ENCODE measurements around the gene TRIM22. TPM values are rescaled to one million over a fixed set of nuclear protein-coding genes. Genes with fewer than 3 reads are reported as not detected.
A peak's percentile ranks its signal among the peaks of the same experiment; 100 is the strongest.

The TRIM22 gene
- total RNA-seq, 1 donor from 2014 or later, result 167 TPM

DNA sequence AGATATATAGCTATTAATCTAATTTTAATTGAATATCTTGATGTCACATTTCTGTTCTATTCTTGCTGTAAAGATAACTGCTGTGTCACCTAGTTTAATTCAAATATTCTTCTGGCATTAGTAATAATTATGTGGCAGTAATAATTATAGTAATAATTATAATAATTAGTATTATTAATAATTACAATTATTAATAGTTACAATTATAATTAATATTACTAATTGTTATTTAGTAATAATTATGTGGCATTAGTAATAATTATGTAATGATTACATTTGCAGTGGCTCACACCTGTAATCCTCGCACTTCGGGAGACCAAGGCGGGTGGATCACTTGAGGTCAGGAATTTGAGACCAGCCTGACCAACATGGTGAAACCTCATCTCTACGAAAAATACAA, 3.2 kb upstream of the TRIM22 start:
- Histone ChIP-seq H3K4me2 (ENCODE audit: low read length) (no peak overlapping the region), H3K79me2 (ENCODE audit: insufficient read depth, low read length) (peaks cover 31% of the 10 kb centered on the region), H3K27me3 (ENCODE audit: insufficient read depth, low read length) (no peaks in the 10 kb centered on the region), H3K36me3 (ENCODE audit: insufficient read depth, low read length) (no peaks in the 10 kb centered on the region), H3K9ac (ENCODE audit: low read length) (no peak overlapping the region), H3K4me3 (ENCODE audit: insufficient read depth, low read depth, low read length) (no peak overlapping the region), H3K27ac (ENCODE audit: low read depth, low read length) (no peak overlapping the region), H2AFZ (ENCODE audit: low read depth, low read length) (no peak overlapping the region), H3K4me1 (ENCODE audit: insufficient read depth, low read length) (peaks cover 27% of the 10 kb centered on the region), H4K20me1 (ENCODE audit: insufficient read depth, low read length) (no peaks in the 10 kb centered on the region), H3K9me3 (ENCODE audit: insufficient read depth, low read depth, low read length) (no peaks in the 10 kb centered on the region)
- no peak for FAIRE-seq
- no peak for DNase-seq (ENCODE audit: low read depth)
- Mint-ChIP-seq H3K36me3 (ENCODE audit: low read depth, unreplicated experiment) (peaks cover 10% of the 10 kb centered on the region), H3K27ac (ENCODE audit: unreplicated experiment) (no peak overlapping the region), H3K27me3 (ENCODE audit: low read depth, unreplicated experiment) (no peaks in the 10 kb centered on the region), H3K9me3 (ENCODE audit: unreplicated experiment) (peaks cover 6% of the 10 kb centered on the region), H3K4me3 (ENCODE audit: unreplicated experiment) (no peak overlapping the region), H3K4me1 (ENCODE audit: low read depth, unreplicated experiment) (peaks cover 21% of the 10 kb centered on the region)
- TF ChIP-seq, protein P1, sequence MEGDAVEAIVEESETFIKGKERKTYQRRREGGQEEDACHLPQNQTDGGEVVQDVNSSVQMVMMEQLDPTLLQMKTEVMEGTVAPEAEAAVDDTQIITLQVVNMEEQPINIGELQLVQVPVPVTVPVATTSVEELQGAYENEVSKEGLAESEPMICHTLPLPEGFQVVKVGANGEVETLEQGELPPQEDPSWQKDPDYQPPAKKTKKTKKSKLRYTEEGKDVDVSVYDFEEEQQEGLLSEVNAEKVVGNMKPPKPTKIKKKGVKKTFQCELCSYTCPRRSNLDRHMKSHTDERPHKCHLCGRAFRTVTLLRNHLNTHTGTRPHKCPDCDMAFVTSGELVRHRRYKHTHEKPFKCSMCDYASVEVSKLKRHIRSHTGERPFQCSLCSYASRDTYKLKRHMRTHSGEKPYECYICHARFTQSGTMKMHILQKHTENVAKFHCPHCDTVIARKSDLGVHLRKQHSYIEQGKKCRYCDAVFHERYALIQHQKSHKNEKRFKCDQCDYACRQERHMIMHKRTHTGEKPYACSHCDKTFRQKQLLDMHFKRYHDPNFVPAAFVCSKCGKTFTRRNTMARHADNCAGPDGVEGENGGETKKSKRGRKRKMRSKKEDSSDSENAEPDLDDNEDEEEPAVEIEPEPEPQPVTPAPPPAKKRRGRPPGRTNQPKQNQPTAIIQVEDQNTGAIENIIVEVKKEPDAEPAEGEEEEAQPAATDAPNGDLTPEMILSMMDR (IDR thresholded peaks at IDR 0.05; ENCODE audit: insufficient read depth, low read depth, low read length), result no peak
- no peak for TF ChIP-seq EZH2 (IDR thresholded peaks at IDR 0.05; ENCODE audit: insufficient read depth, low read length)

DNA sequence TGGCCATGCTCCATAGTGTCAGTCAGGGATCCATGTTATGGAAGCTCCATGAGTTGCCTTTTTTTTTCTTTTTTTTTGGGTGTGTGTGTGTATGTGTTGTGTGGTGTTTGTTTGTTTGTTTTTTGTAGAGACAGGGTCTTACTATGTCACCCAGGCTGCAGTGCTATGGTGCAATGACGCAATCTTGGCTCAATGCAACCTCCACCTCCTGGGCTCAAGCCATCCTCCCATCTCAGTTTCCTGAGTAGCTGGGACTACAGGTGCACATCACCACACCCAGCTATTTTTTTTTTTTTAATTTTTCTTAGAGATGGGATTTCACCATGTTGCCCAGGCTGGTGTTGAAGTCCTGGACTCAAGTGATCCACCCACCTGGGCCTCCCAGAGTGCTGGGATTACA, 1.1 kb upstream of the TRIM22 start:
- H3K4me1 ChIP-seq (ENCODE audit: insufficient read depth, low read length), result peaks cover 27% of the 10 kb centered on the region
- no peaks in the 10 kb centered on the region for H3K27me3 ChIP-seq (ENCODE audit: insufficient read depth, low read length)
- TF ChIP-seq, protein P1 (IDR thresholded peaks at IDR 0.05; ENCODE audit: insufficient read depth, low read depth, low read length), result no peak
- no peak for TF ChIP-seq EZH2 (IDR thresholded peaks at IDR 0.05; ENCODE audit: insufficient read depth, low read length)
- no peaks in the 10 kb centered on the region for H3K9me3 ChIP-seq (ENCODE audit: insufficient read depth, low read depth, low read length)
- H3K27ac Mint-ChIP-seq (ENCODE audit: unreplicated experiment), result peak overlapping the region; percentile 43
- peaks cover 23% of the 10 kb centered on the region for H3K79me2 ChIP-seq (ENCODE audit: insufficient read depth, low read length)
- H2AFZ ChIP-seq (ENCODE audit: low read depth, low read length), result no peak overlapping the region
- peaks cover 4% of the 10 kb centered on the region for H3K9me3 Mint-ChIP-seq (ENCODE audit: unreplicated experiment)
- peak overlapping the region; percentile 11 for H3K4me3 Mint-ChIP-seq (ENCODE audit: unreplicated experiment)
- peaks cover 10% of the 10 kb centered on the region for H3K36me3 Mint-ChIP-seq (ENCODE audit: low read depth, unreplicated experiment)
- no peaks in the 10 kb centered on the region for H3K36me3 ChIP-seq (ENCODE audit: insufficient read depth, low read length)
- DNase-seq (ENCODE audit: low read depth) (no peak), FAIRE-seq (no peak)
- no peak overlapping the region for H3K9ac ChIP-seq (ENCODE audit: low read length)
- H4K20me1 ChIP-seq (ENCODE audit: insufficient read depth, low read length), result no peaks in the 10 kb centered on the region
- H3K4me2 ChIP-seq (ENCODE audit: low read length), result no peak overlapping the region
- peaks cover 25% of the 10 kb centered on the region for H3K4me1 Mint-ChIP-seq (ENCODE audit: low read depth, unreplicated experiment)
- H3K4me3 ChIP-seq (ENCODE audit: insufficient read depth, low read depth, low read length), result no peak overlapping the region
- H3K27me3 Mint-ChIP-seq (ENCODE audit: low read depth, unreplicated experiment), result no peaks in the 10 kb centered on the region
- H3K27ac ChIP-seq (ENCODE audit: low read depth, low read length), result no peak overlapping the region

DNA sequence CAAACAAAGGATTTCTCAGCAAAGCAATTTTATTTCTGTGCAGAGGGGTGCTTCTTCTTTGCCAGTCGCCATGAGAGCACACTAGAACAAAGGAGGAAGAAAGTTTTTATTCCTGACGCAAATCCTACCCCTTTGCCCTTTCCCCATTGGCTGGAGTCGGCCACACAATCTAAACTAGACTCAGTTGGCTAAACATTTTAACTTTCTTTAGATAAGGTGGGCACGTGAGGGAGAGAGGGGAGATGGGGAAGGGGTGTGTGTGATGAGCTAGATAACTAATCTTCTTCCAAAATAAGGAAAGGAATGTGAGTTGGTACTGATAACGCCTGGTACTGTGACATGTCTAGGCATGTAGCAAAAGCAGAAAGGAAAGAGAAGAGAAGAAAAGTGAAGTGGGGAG, 626 bp downstream of the TRIM22 start:
- Histone ChIP-seq H4K20me1 (ENCODE audit: insufficient read depth, low read length) (no peaks in the 10 kb centered on the region), H3K27me3 (ENCODE audit: insufficient read depth, low read length) (no peaks in the 10 kb centered on the region), H3K9me3 (ENCODE audit: insufficient read depth, low read depth, low read length) (no peaks in the 10 kb centered on the region), H3K4me2 (ENCODE audit: low read length) (peak overlapping the region; percentile 84), H3K36me3 (ENCODE audit: insufficient read depth, low read length) (no peaks in the 10 kb centered on the region), H3K27ac (ENCODE audit: low read depth, low read length) (peak overlapping the region; percentile 83), H2AFZ (ENCODE audit: low read depth, low read length) (peak overlapping the region; percentile 50), H3K4me1 (ENCODE audit: insufficient read depth, low read length) (peaks cover 18% of the 10 kb centered on the region), H3K4me3 (ENCODE audit: insufficient read depth, low read depth, low read length) (peak overlapping the region; percentile 58), H3K9ac (ENCODE audit: low read length) (peak overlapping the region; percentile 83), H3K79me2 (ENCODE audit: insufficient read depth, low read length) (peaks cover 13% of the 10 kb centered on the region)
- FAIRE-seq (peak; percentile 13), DNase-seq (ENCODE audit: low read depth) (peak; percentile 28)
- peak overlapping the region; percentile 98 for H3K27ac Mint-ChIP-seq (ENCODE audit: unreplicated experiment)
- peak overlapping the region; percentile 90 for H3K4me3 Mint-ChIP-seq (ENCODE audit: unreplicated experiment)
- TF ChIP-seq, protein P1 (IDR thresholded peaks at IDR 0.05; ENCODE audit: insufficient read depth, low read depth, low read length), result no peak
- TF ChIP-seq EZH2 (IDR thresholded peaks at IDR 0.05; ENCODE audit: insufficient read depth, low read length), result no peak
- no peaks in the 10 kb centered on the region for H3K27me3 Mint-ChIP-seq (ENCODE audit: low read depth, unreplicated experiment)
- H3K4me1 Mint-ChIP-seq (ENCODE audit: low read depth, unreplicated experiment), result peaks cover 26% of the 10 kb centered on the region
- peaks cover 2% of the 10 kb centered on the region for H3K9me3 Mint-ChIP-seq (ENCODE audit: unreplicated experiment)
- peaks cover 11% of the 10 kb centered on the region for H3K36me3 Mint-ChIP-seq (ENCODE audit: low read depth, unreplicated experiment)
